Measurements from ENCODE around the gene SRC. TPM values are rescaled to one million over a fixed set of nuclear protein-coding genes. Genes with fewer than 3 reads are reported as not detected.

The SRC gene
- total and polyA plus RNA-seq, 3 experiments from 2014 or later: 1.2 to 2.7 (median 2.4) TPM

DNA sequence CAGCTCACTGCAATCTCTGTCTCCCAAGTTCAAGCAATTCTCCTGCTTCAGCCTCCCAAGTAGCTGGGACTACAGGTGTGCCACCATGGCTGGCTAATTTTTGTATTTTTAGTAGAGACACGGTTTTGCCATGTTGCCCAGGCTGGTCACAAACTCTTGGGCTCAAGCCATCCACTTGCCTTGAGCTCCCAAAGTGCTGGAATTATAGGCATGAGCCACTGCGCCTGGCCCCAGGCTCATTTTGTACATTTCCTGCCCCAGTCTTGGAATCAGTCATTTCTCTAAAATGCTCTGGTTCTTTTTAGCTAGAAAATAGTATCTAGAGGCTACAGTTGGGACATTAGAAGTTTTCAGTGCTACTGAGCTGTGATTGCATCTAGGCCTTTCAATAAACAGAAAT, 43.0 kb upstream of the SRC start:
- Mint-ChIP-seq H3K27me3 (no peaks in the 10 kb centered on the region), H3K4me3 (no peak overlapping the region), H3K36me3 (peaks cover 0 to 83% (median 16%) of the 10 kb centered on the region in 3 donors), H3K9me3 (no peaks in the 10 kb centered on the region), H3K27ac (no peak overlapping the region), H3K4me1 (peaks cover 13 to 24% (median 16%) of the 10 kb centered on the region in 3 donors)
- Histone ChIP-seq H3K27me3 (ENCODE audit: insufficient read depth, low read length, poor library complexity, severe bottlenecking) (no peaks in the 10 kb centered on the region), H3K4me1 (ENCODE audit: insufficient read depth, low read length) (no peaks in the 10 kb centered on the region), H3K36me3 (ENCODE audit: insufficient read depth, low read length) (peaks cover 6% of the 10 kb centered on the region), H3K9me3 (ENCODE audit: low read length) (no peaks in the 10 kb centered on the region), H3K4me3 (ENCODE audit: low read length) (no peak overlapping the region), H3K27ac (ENCODE audit: low read depth, low read length) (no peak overlapping the region)
- ChIA-PET POLR2A (interaction anchor here (0.7 kb wide), 1 partner anchor 30 kb away, joined by 3 read pairs; no protein-coding TSS in a partner anchor), CTCF (no interaction called here)
- DNase-seq: no peak

DNA sequence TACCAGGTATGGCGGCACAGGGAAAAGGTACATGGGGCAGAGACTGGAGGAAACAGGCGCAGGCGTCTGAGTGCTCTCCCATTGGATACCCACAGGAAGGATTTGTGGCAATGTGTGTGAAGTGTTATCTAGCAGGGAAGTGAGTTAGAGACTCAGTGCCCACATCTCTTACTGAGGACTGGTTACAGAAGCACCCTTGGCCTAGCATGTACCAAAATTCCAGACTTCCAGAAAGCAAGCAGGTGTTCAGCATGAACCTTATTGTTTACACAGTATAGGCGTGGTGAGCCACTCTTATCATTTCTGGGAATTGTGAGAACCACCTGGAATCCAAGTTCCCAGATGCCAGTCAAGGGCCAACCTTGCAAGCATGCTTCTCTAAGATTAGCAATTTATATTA, 42.3 kb upstream of the SRC start:
- H3K9me3 Mint-ChIP-seq: no peaks in the 10 kb centered on the region
- H3K27ac Mint-ChIP-seq: peak overlapping the region in 1 of 8 donors; percentile 43
- H3K4me3 Mint-ChIP-seq: no peak overlapping the region
- H3K27me3 ChIP-seq (ENCODE audit: insufficient read depth, low read length, poor library complexity, severe bottlenecking): no peaks in the 10 kb centered on the region
- H3K27me3 Mint-ChIP-seq: no peaks in the 10 kb centered on the region
- CTCF ChIA-PET: no interaction called here
- H3K36me3 ChIP-seq (ENCODE audit: insufficient read depth, low read length): peaks cover 12% of the 10 kb centered on the region
- no peaks in the 10 kb centered on the region for H3K4me1 ChIP-seq (ENCODE audit: insufficient read depth, low read length)
- no peak overlapping the region for H3K27ac ChIP-seq (ENCODE audit: low read depth, low read length)
- no peak overlapping the region for H3K4me3 ChIP-seq (ENCODE audit: low read length)
- H3K4me1 Mint-ChIP-seq: peaks cover 11 to 23% (median 13%) of the 10 kb centered on the region in 3 donors
- DNase-seq: no peak
- H3K36me3 Mint-ChIP-seq: peaks cover 0 to 84% (median 16%) of the 10 kb centered on the region in 3 donors
- POLR2A ChIA-PET: no interaction called here
- H3K9me3 ChIP-seq (ENCODE audit: low read length): no peaks in the 10 kb centered on the region

DNA sequence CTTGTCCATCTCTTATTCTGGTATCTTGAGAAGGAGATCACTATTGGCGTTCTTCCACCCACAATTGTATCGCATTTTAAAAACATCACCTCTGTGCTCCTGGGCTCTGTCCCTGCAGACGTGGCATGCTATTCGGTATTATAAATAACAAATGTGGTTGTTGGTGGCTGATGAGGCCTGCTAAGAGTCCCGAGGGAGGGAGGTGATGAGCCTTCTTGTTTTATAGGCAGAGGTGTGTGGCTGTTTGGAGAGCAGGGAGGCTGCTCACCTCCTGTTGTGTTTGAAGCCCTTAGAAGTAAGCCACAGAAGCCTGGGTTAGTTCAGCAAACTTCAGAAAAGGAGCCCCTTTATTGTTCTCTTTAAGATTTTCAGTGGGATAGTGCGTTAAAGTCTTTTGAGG, 40.9 kb upstream of the SRC start:
- Mint-ChIP-seq H3K4me3 (no peak overlapping the region), H3K36me3 (peaks cover 0 to 89% (median 16%) of the 10 kb centered on the region in 3 donors), H3K4me1 (peaks cover 11 to 25% (median 12%) of the 10 kb centered on the region in 3 donors), H3K9me3 (no peaks in the 10 kb centered on the region), H3K27ac (no peak overlapping the region), H3K27me3 (no peaks in the 10 kb centered on the region)
- CTCF ChIA-PET: no interaction called here
- H3K4me1 ChIP-seq (ENCODE audit: insufficient read depth, low read length): no peaks in the 10 kb centered on the region
- peaks cover 16% of the 10 kb centered on the region for H3K36me3 ChIP-seq (ENCODE audit: insufficient read depth, low read length)
- no peak for DNase-seq
- POLR2A ChIA-PET: no interaction called here
- no peaks in the 10 kb centered on the region for H3K27me3 ChIP-seq (ENCODE audit: insufficient read depth, low read length, poor library complexity, severe bottlenecking)
- no peaks in the 10 kb centered on the region for H3K9me3 ChIP-seq (ENCODE audit: low read length)
- no peak overlapping the region for H3K27ac ChIP-seq (ENCODE audit: low read depth, low read length)
- H3K4me3 ChIP-seq (ENCODE audit: low read length): no peak overlapping the region

DNA sequence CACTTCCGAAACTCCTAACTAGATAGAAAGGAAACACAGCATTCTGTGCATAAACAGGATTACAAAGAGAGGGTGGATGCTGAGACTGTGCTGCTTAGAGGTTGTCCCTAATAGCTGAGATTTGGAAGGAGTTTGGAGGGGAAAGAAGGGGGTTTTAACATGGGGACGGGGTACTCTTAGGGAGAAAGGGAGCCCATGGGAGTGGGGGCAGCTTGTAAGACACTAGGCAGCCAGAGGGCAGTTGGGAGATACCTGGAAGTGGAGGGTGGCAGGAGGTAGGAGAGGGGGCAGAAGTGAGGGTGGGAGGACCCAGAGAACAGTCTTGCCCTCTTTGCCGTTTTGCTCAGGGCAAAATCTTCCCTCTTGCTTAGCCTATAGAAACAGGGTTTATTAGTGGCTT, 40.1 kb upstream of the SRC start:
- no peaks in the 10 kb centered on the region for H3K9me3 ChIP-seq (ENCODE audit: low read length)
- peaks cover 4 to 22% (median 9%) of the 10 kb centered on the region in 3 donors for H3K4me1 Mint-ChIP-seq
- no peaks in the 10 kb centered on the region for H3K4me1 ChIP-seq (ENCODE audit: insufficient read depth, low read length)
- no peaks in the 10 kb centered on the region for H3K27me3 ChIP-seq (ENCODE audit: insufficient read depth, low read length, poor library complexity, severe bottlenecking)
- no peak overlapping the region for H3K4me3 ChIP-seq (ENCODE audit: low read length)
- ChIA-PET POLR2A (no interaction called here), CTCF (no interaction called here)
- H3K9me3 Mint-ChIP-seq: no peaks in the 10 kb centered on the region
- H3K27ac ChIP-seq (ENCODE audit: low read depth, low read length): no peak overlapping the region
- no peaks in the 10 kb centered on the region for H3K27me3 Mint-ChIP-seq
- peaks cover 0 to 90% (median 14%) of the 10 kb centered on the region in 3 donors for H3K36me3 Mint-ChIP-seq
- no peak for DNase-seq
- no peak overlapping the region for H3K4me3 Mint-ChIP-seq
- H3K36me3 ChIP-seq (ENCODE audit: insufficient read depth, low read length): peaks cover 20% of the 10 kb centered on the region
- H3K27ac Mint-ChIP-seq: peak overlapping the region in 1 of 8 donors; percentile 0

DNA sequence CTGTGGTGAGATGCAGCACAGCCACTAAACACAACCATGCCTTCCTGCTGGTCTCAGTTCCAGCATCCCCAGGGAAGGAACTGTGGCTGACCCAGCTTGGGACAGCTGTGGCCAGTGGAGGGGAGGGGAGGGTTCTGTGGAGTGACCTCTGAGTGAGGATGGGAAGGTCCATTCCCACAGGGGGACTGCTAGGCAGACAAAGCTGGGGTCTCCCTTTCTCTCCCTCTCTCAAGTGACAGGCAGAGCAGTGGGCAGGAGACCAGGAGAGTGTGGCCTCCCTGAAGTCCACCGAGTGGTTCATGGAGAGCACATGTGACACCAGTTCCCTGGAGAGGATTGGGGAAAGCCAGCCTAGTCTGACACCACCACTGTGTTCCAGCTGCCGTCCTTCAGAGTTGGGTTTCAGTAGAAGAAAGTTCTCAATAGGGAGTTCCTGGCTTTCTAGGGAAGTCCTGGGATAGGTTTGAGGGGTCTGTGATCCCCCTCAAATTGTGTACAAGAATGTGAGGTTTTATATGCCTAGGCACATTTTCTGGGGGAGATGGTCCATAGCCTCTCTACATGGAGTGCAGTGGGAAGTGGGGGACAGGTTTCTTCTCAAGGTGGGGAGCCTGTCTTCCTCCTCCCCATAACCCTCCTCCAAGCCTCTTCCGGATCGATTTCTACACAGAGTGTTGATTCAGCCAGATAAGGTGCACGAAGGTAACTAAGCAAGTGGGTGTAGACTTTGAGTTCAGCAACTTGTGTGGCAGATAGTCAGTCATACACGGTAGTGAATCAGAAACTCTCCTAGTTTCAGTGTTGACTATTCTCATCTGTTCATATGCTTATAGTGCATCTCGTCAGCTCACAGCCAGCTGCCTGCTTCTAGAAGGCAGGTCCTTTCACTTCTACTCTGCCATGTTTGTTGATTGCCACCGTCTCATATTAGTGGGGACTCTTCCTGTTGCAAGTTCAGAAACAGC, 37.6 kb upstream of the SRC start:
- no peak overlapping the region for H3K4me3 ChIP-seq (ENCODE audit: low read length)
- no peaks in the 10 kb centered on the region for H3K27me3 ChIP-seq (ENCODE audit: insufficient read depth, low read length, poor library complexity, severe bottlenecking)
- Mint-ChIP-seq H3K4me1 (peaks cover 6 to 20% (median 9%) of the 10 kb centered on the region in 3 donors), H3K4me3 (no peak overlapping the region), H3K27me3 (no peaks in the 10 kb centered on the region), H3K9me3 (no peaks in the 10 kb centered on the region), H3K36me3 (peaks cover 0 to 80% (median 14%) of the 10 kb centered on the region in 3 donors), H3K27ac (peak overlapping the region in 2 of 8 donors; percentile 2 to 60)
- POLR2A ChIA-PET: no interaction called here
- no peaks in the 10 kb centered on the region for H3K9me3 ChIP-seq (ENCODE audit: low read length)
- DNase-seq: no peak
- CTCF ChIA-PET: no interaction called here
- no peaks in the 10 kb centered on the region for H3K4me1 ChIP-seq (ENCODE audit: insufficient read depth, low read length)
- peaks cover 22% of the 10 kb centered on the region for H3K36me3 ChIP-seq (ENCODE audit: insufficient read depth, low read length)
- no peak overlapping the region for H3K27ac ChIP-seq (ENCODE audit: low read depth, low read length)

DNA sequence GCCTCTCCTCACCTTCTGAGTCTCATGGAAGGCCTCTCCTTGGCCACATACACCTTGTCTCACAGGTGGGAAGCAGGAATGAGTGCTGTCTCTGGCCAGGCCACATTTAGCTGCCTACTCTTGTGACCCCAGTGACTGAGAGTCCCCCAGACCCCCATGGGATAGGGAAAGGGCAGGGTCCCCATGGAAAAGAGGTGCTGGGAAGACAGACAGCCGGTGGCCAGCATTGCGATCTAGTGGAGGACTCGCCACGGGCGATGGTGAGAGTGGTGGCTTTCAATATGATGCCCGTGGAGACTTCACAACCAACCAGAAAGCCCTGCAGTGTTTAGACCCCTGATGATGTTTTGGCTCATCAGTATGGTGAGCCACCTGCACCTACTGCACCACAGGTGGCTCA, 36.6 kb upstream of the SRC start:
- H3K27ac Mint-ChIP-seq: no peak overlapping the region
- peaks cover 0 to 80% (median 13%) of the 10 kb centered on the region in 3 donors for H3K36me3 Mint-ChIP-seq
- no peaks in the 10 kb centered on the region for H3K27me3 Mint-ChIP-seq
- peaks cover 9 to 27% (median 14%) of the 10 kb centered on the region in 3 donors for H3K4me1 Mint-ChIP-seq
- no peak overlapping the region for H3K4me3 ChIP-seq (ENCODE audit: low read length)
- no peaks in the 10 kb centered on the region for H3K9me3 Mint-ChIP-seq
- H3K27me3 ChIP-seq (ENCODE audit: insufficient read depth, low read length, poor library complexity, severe bottlenecking): no peaks in the 10 kb centered on the region
- no peaks in the 10 kb centered on the region for H3K4me1 ChIP-seq (ENCODE audit: insufficient read depth, low read length)
- no peaks in the 10 kb centered on the region for H3K9me3 ChIP-seq (ENCODE audit: low read length)
- no peak overlapping the region for H3K27ac ChIP-seq (ENCODE audit: low read depth, low read length)
- H3K4me3 Mint-ChIP-seq: no peak overlapping the region
- ChIA-PET POLR2A (no interaction called here), CTCF (no interaction called here)
- peaks cover 22% of the 10 kb centered on the region for H3K36me3 ChIP-seq (ENCODE audit: insufficient read depth, low read length)
- no peak for DNase-seq

DNA sequence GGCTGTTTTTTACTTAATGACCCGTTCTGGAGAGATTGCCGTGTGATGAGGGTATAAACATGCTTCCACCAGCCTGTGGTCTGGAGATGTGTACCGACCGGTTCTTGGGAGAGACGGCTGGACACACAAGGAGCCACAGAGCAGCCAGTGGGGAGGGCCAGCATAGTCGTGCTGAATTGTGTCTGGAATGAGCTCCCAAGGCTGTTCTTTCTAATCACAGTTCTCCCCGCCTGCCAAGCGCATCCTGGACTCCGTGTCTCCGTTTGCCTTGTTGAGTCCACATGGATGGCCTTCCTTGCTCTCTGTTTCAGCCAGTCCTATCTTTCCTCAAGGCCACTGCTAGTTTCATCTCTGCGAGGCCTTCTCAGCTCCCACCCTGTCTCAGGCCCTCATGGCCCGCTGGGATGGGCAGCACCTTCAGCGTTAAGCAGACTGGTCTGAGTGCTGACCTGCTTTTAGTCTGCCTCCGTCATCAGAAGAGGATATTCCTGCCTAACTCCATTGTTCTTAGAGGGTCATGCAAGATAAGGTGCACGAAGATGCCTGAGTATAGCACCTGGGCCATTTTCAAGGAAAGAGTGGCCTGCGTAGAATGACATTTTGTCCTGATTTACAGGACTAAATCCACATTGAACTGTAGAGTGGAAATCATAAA, 35.9 kb upstream of the SRC start:
- ChIA-PET POLR2A (no interaction called here), CTCF (no interaction called here)
- Mint-ChIP-seq H3K27me3 (no peaks in the 10 kb centered on the region), H3K27ac (peak overlapping the region in 2 of 8 donors; percentile 14 to 49), H3K4me3 (no peak overlapping the region), H3K36me3 (peaks cover 0 to 80% (median 13%) of the 10 kb centered on the region in 3 donors), H3K9me3 (no peaks in the 10 kb centered on the region), H3K4me1 (peaks cover 9 to 31% (median 14%) of the 10 kb centered on the region in 3 donors)
- Histone ChIP-seq H3K9me3 (ENCODE audit: low read length) (no peaks in the 10 kb centered on the region), H3K4me1 (ENCODE audit: insufficient read depth, low read length) (no peaks in the 10 kb centered on the region), H3K27me3 (ENCODE audit: insufficient read depth, low read length, poor library complexity, severe bottlenecking) (no peaks in the 10 kb centered on the region), H3K36me3 (ENCODE audit: insufficient read depth, low read length) (peaks cover 22% of the 10 kb centered on the region), H3K4me3 (ENCODE audit: low read length) (no peak overlapping the region), H3K27ac (ENCODE audit: low read depth, low read length) (no peak overlapping the region)
- no peak for DNase-seq

DNA sequence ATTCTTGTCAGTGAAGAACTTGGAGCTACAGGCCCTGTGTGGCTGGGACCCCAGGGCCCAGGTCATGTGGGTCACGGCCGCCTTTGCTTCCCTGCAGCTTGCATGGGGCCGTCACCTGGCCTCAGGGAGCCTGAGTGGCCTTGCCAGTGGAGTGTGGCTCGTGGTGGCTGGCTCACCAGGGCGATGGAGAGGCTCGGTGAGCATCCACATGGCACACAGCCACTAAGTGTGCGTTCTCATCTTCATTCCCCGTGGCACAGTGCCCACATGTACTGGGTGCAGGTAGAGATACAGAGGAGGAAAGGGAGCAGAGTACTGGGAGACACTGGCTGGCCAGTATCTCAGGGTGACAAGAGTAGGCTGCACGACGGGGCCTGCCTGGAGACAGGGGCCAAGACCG, 35.0 kb upstream of the SRC start:
- DNase-seq: no peak
- CTCF ChIA-PET: no interaction called here
- peaks cover 12 to 38% (median 18%) of the 10 kb centered on the region in 3 donors for H3K4me1 Mint-ChIP-seq

More for the DNA sequence above, 35.0 kb upstream of the SRC start:
- Histone ChIP-seq H3K4me1 (ENCODE audit: insufficient read depth, low read length) (peaks cover 3% of the 10 kb centered on the region), H3K27me3 (ENCODE audit: insufficient read depth, low read length, poor library complexity, severe bottlenecking) (no peaks in the 10 kb centered on the region), H3K9me3 (ENCODE audit: low read length) (no peaks in the 10 kb centered on the region), H3K4me3 (ENCODE audit: low read length) (no peak overlapping the region), H3K36me3 (ENCODE audit: insufficient read depth, low read length) (peaks cover 22% of the 10 kb centered on the region), H3K27ac (ENCODE audit: low read depth, low read length) (no peak overlapping the region)
- Mint-ChIP-seq H3K27ac (peak overlapping the region in 1 of 8 donors; percentile 50), H3K36me3 (peaks cover 0 to 81% (median 13%) of the 10 kb centered on the region in 3 donors), H3K4me3 (no peak overlapping the region), H3K27me3 (no peaks in the 10 kb centered on the region), H3K9me3 (no peaks in the 10 kb centered on the region)
- POLR2A ChIA-PET: no interaction called here

All from CD8-positive, alpha-beta memory T cell (primary cell).